Measurements from ENCODE around the gene MREG.
"Not testable (repeated sequence)": the region's sequence is repeated elsewhere in the genome, so short reads cannot be mapped to it uniquely, and the experiment has no call there.

The MREG gene

GRCh38 chr2:215988556-215989207, 24.7 kb downstream of the MREG start:
- DNase-seq (ENCODE audit: low read depth): not testable (repeated sequence)

GRCh38 chr2:215985257-215985656, 28.1 kb downstream of the MREG start:
- DNase-seq (ENCODE audit: low read depth): no peak

GRCh38 chr2:215984661-215985060, 28.7 kb downstream of the MREG start:
- no peak for DNase-seq (ENCODE audit: low read depth)

GRCh38 chr2:215983581-215984351, 29.6 kb downstream of the MREG start:
- DNase-seq (ENCODE audit: low read depth): no peak

GRCh38 chr2:215982465-215982875, 30.9 kb downstream of the MREG start:
- no peak for DNase-seq (ENCODE audit: low read depth)

- no peak for DNase-seq (ENCODE audit: low read depth)
Observed at GRCh38 chr2:215981115-215981514, 32.2 kb downstream of the MREG start.

GRCh38 chr2:215979620-215980019, 33.7 kb downstream of the MREG start:
- DNase-seq (ENCODE audit: low read depth): no peak

GRCh38 chr2:215974700-215975429, 38.5 kb downstream of the MREG start:
- no peak for DNase-seq (ENCODE audit: low read depth)

GRCh38 chr2:215973954-215974699, 39.2 kb downstream of the MREG start:
- no peak for DNase-seq (ENCODE audit: low read depth)

- DNase-seq (ENCODE audit: low read depth): no peak
Observed at GRCh38 chr2:215973145-215973792, 40.1 kb downstream of the MREG start.

- no peak for DNase-seq (ENCODE audit: low read depth)
Observed at GRCh38 chr2:215971671-215972070, 41.7 kb downstream of the MREG start.

GRCh38 chr2:215970894-215971293, 42.5 kb downstream of the MREG start:
- not testable (repeated sequence) for DNase-seq (ENCODE audit: low read depth)

GRCh38 chr2:215970425-215970824, 42.9 kb downstream of the MREG start:
- DNase-seq (ENCODE audit: low read depth): no peak

GRCh38 chr2:215969131-215969841, 44.1 kb downstream of the MREG start:
- DNase-seq (ENCODE audit: low read depth): no peak

- DNase-seq (ENCODE audit: low read depth): no peak
Observed at GRCh38 chr2:215968499-215968898, 44.9 kb downstream of the MREG start.

GRCh38 chr2:215967590-215968378, 45.6 kb downstream of the MREG start:
- no peak for DNase-seq (ENCODE audit: low read depth)

- DNase-seq (ENCODE audit: low read depth): no peak
Observed at GRCh38 chr2:215966951-215967350, 46.4 kb downstream of the MREG start.

- no peak for DNase-seq (ENCODE audit: low read depth)
Observed at GRCh38 chr2:215966274-215966673, 47.1 kb downstream of the MREG start.

GRCh38 chr2:215965532-215966165, 47.7 kb downstream of the MREG start:
- no peak for DNase-seq (ENCODE audit: low read depth)

GRCh38 chr2:215961981-215962380, 51.4 kb downstream of the MREG start:
- DNase-seq (ENCODE audit: low read depth): no peak
